Endothelial cell of umbilical vein (primary cell): Measurements from ENCODE around the gene GNG2.
"Not testable (repeated sequence)": the region's sequence is repeated elsewhere in the genome, so short reads cannot be mapped to it uniquely, and the experiment has no call there.

ENCODE experiments used
- CTCF ChIP-seq, 2 donors: IDR thresholded peaks; 1 replicate in 1 of 2; 2 replicates in 1 of 2; pipeline ENCODE4 v1.5.1; 2011; ENCODE audit warnings: low read length in 2 of 2, mild to moderate bottlenecking in 2 of 2, moderate library complexity in 2 of 2, control low read depth in 1 of 2, inconsistent platforms in 1 of 2, low read depth in 1 of 2; ENCODE audit not compliant: insufficient read depth in 1 of 2; ENCODE audit errors: extremely low read depth in 1 of 2
- EZH2 ChIP-seq: IDR thresholded peaks from 2 replicates; pipeline ENCODE4 v1.6.1; 2012; ENCODE audit warnings: borderline replicate concordance, low read depth, mild to moderate bottlenecking, moderate library complexity, low read length, inconsistent platforms; ENCODE audit not compliant: severe bottlenecking
- FOS ChIP-seq: IDR thresholded peaks from 2 replicates; pipeline ENCODE4 v1.6.1; 2011; ENCODE audit warnings: mild to moderate bottlenecking, low read length, moderate library complexity, borderline replicate concordance; ENCODE audit not compliant: insufficient read depth
- GATA2 ChIP-seq: IDR thresholded peaks from 2 replicates; pipeline ENCODE4 v1.7.0; 2011; ENCODE audit warnings: low read depth, mild to moderate bottlenecking, moderate library complexity, mixed read lengths, low read length; ENCODE audit not compliant: insufficient read length, insufficient read depth
- JUN ChIP-seq: IDR thresholded peaks from 2 replicates; pipeline ENCODE4 v1.6.1; 2011; ENCODE audit warnings: borderline replicate concordance, low read depth; ENCODE audit not compliant: insufficient read length, insufficient read depth
- MAX ChIP-seq: IDR thresholded peaks from 2 replicates; pipeline ENCODE4 v1.6.1; 2011; ENCODE audit not compliant: insufficient read depth, insufficient read length
- MYC ChIP-seq: IDR thresholded peaks from one replicate; pipeline ENCODE4 v1.6.1; 2011; ENCODE audit warnings: mild to moderate bottlenecking, low read depth, low read length
- POLR2A ChIP-seq: IDR thresholded peaks from 2 replicates; pipeline ENCODE4 v1.6.1; 2012; ENCODE audit warnings: low read depth, mild to moderate bottlenecking, control low read depth, low read length
- POLR2AphosphoS5 ChIP-seq: IDR thresholded peaks from 2 replicates; pipeline ENCODE4 v1.6.1; 2012; ENCODE audit warnings: low read depth, mild to moderate bottlenecking, control low read depth, low read length, moderate library complexity; ENCODE audit not compliant: insufficient read depth

GRCh38 chr14:51905656-51906121 lies 45.3 kb downstream of the GNG2 start:
- TF ChIP-seq GATA2; MYC; POLR2A; CTCF (IDR thresholded peaks at IDR 0.05; ENCODE audit: extremely low read depth in 1 of 2, insufficient read depth in 1 of 2, low read depth in 1 of 2, low read length in 2 of 2); EZH2; MAX: not testable (repeated sequence)
- peak; percentile 82 for TF ChIP-seq JUN
- TF ChIP-seq POLR2AphosphoS5 = peak; percentile 45
- TF ChIP-seq FOS = peak; percentile 77
